GM19099 (cell line): ENCODE results near the gene CCDC188.

Experiments used
- POLR2A ChIP-seq: IDR thresholded peaks from 3 replicates; pipeline ENCODE4 v1.6.1; 2011; ENCODE audit warnings: low read depth; ENCODE audit not compliant: insufficient read length; ENCODE audit errors: extremely low read depth

The CCDC188 gene

DNA sequence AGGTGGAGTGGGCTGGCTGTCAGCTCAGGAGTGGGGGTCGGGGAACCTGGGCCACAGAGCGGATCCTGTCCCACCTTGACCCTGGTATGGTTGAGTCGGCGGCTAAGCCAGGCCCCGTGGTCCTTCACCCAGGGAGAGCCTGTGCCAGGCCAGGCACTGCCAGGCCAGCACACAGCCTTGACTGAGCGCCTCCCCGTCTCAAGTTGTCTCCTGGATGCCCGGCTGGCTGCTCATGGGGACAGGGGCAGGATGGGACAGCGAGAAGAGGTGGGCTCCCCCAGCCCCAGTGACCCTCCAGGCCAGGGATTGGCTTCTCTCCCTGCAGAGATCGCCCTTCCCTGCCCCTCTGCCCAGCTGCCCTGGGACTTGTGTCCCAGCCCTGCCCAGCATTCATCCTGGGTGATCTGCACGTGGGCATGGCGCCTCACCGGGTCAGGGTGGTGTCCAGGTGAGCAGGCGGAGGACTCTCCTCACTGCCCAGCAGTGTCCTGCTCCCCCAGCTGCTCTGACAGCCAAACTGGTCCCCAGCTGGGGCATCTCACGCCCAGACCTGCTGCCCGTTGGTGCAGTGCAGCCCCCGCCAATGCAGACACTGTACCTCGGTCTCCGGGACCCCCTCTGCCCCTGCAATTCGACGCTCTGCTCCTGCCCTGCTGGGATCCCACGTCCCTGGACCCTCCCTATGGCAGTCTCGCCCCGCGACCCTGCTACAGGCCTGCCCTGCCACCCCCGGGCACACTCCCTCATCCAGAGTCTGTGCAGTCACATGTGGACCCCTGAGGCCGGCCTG, 28.8 kb upstream of the CCDC188 start:
- no peak for TF ChIP-seq POLR2A

DNA sequence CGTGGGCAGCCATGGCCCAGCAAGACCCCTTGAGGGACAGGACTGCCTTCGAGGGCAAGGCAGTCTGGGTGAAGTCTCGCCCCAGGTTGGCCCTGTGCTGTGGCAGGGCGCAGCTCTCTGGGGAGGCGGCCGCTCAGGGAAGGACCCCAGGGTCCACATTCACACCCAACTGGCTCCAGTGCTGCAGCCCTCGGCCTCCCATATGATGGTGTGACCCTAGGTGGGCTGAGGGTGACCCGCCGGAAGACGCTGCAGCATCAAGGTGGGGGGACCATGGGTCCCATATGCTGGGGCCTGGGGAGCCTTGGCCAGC, 28.0 kb upstream of the CCDC188 start:
- TF ChIP-seq POLR2A, result no peak

DNA sequence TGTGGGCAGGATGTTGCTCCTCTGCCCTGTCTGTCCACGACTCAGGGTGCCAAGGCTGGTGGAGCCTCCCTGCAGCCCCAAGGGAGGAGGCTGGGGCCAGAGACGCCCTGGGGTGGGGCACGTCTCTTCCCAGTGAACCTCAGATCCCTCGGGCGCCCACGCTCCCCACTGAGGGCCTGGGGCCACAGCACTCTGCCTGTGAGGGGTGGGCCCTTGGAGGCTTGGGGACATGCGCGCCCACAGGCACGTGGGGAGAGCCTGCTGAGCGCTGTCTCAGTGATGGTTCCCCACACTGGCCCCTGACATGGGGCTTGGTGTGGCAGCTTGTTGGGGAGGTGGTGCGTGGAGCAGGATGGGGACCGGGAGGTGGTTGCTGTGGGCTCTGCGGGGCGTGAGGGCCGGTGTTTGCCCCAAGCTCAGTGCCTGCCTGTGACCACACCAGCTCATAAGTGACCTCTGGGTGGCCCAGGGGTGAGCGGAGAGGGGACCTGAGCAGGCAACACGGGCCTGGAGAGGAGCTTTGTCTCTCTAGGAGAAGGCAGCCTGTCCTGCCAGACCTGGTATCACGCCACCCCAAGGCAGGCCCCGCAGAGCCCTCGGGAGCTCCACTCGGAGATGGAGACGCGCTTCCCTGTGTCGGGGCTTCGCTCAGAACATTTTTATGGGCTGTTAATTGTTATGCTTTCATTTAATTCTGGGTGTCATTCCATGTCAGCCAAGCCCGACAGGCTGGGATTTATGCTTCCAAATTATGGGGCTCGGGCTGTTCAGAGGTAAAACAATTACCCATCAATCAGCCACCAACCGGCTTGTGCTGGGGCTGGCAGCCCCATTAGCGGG, 27.4 kb upstream of the CCDC188 start:
- TF ChIP-seq POLR2A, result no peak

DNA sequence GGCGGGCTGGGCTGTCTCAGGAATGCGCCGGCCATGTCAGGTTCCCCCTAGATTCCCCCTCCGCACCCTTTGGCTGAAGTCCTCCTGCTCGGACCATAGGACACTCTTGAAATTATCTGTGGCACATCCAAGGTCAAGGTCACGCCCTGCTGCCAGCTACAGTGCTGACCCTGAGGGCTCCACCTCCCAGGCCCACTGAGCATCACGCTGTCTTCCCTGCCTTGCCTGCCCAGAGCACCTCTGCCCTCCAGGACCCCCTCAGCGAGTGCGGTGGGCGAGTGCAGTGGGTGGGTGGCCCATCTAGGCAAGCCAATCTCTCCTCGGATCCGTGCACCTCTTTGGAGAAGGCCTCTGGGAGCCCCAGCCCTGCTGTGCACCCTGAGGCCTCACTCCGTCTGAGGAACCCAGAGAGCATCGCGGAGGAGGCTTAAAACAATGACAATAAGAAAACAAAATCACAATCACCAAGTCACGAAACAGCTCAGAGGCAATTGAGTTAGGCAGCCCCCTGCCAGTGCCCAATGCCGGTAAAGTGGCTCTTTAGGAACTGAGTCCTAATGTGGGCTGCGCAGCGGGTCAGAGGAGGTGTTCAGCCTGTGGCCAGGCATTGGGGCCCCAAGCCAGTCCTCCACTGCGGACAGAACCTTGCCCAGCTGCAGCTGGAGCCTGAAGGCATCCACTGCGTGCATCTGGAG, 26.5 kb upstream of the CCDC188 start:
- TF ChIP-seq POLR2A, result no peak

DNA sequence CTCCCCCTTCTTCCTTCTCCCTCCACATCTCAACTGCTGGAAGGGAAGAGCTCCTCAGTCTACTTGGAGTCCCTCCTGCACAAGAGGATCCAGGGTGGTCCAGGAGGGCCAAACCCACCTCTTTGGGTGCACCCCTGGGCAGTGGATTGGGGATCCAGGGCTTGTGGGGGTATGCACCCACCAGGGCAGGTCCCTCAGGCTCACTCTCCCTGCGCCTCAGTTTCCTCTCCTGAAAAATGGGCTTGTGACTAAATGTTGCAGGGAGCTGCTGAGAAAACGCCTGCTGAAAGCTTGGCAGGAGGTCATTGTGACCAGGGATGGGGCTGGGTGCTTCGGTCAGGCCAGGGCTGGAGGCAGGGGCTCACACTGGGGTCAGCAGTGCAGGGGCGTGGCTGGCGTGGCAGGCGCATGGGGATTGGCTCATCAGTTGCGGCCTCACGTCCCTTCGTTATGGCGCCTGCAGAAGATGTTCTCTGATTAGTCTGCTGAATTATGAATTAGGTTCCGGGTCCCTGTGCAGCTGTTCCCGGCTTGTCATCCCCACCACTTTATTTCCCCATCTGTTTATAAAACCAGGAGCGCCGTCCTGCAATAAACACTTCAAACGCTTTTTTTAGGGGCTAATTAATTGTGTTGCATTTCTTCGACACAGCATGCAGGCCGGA, 25.7 kb upstream of the CCDC188 start:
- TF ChIP-seq POLR2A, result no peak

DNA sequence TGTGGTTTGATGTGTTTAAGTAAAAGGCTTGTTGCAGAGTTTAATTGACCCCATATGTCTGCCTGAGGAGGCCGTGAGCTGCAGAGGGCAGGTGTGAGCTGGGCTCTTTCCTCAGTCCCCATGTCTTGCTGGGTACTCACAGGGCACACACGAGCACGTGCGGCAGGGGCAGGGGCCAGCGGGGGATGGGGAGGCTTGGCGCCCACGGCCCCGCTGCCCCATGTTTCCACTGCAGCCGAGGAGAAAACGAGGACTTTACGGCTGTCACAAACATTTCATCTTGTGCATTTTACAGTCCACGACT, 24.7 kb upstream of the CCDC188 start:
- no peak for TF ChIP-seq POLR2A

DNA sequence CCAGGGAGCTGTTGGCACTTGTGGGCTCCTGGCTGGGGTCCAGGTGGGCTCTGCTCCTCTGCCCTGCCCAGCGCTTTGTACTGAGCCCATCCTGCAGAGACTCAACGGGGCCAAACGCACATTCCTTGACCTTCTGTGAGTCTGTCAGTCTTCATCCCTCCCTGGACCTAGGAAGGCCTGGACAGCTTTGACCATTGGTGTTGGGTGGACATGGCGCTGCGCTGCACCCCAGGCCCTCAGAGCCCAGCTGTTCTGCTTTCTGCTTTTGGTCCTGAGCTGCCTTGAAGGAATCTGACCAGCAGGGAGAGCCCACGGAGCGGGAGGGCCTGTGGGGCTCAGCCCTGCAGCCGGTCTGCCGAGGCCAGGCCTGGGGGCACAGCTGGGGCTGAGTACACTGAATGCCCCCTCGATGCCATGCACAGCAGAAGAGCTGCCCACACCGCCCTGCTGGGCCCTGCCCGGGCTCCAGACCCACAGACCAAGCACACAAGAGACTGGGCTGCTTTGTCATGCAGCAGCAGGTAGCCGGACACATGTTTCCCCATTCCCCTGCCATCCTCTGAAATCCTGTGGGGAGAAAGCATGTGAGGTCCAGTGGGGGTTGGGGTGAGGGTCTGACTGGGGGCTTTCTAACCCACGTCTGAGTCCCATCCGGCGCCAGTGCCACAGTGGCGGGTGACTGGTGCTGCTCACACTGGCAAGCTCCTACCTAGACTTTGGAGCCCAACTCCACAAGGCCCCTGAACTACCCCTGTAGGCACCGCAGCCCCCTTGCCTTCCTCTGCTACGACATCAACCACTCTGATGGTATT, 24.1 kb upstream of the CCDC188 start:
- TF ChIP-seq POLR2A, result no peak

DNA sequence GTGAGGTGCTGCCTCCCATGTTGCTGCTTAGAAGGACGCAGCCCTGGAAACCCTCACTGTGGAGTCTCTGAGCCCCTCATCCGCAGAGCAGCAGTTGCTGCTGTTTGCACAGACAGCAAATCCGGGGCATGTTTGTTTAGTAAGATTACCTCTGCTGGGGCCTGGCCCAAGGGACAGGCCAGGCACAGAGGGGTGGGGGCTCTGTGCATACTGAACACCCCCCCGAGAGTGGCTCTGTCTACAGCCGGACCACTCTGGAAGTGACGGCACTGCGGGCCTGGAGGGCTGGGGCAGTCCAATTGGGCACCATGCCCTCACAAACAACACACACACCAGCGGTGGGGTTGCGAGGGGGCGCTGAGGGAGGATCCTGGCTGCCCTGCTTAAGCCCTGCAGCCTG, 22.9 kb upstream of the CCDC188 start:
- TF ChIP-seq POLR2A, result no peak

DNA sequence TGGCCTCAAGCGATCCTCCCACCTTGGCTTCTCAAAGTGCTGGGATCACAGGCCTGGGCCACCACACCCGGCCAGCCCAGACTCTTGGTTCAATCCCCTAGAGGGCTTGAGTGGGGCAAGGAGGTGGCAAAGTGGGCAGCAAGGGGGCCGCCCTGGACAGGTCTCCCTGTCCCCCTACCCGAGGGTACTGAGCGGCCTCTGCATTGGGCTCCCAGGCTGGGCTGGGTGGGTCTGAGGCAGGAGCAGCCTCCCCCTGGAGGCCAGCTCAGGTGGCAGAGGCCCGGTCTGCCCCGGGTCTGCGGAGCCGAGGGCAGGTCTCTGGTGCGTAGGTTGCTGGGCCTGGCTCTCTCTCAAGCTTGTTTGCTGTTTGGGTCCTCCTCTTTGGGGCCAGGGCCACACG, 22.4 kb upstream of the CCDC188 start:
- no peak for TF ChIP-seq POLR2A

DNA sequence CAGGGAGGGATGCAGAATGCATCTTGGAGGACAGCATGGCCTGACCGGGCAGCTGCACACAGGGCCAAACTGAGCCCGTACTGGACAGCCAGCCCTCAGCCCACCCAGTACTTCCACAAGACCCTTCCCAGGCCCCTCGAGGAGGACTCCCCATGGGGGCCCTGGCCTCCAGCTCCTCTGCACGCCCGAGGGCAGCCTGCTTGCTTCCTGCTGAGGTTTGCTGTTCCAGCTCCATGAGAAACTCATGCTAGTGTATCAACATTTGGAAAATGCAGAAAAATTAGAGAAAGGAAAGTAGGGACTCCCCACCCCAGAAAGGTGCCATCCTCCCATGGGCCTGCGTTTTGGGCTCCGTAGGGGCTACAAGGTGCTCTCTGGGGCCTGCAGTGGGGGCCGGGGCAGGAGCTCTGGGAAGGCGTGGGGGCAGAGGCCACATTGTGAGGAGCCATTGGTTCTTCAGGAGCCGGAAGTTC, 21.3 kb upstream of the CCDC188 start:
- no peak for TF ChIP-seq POLR2A

DNA sequence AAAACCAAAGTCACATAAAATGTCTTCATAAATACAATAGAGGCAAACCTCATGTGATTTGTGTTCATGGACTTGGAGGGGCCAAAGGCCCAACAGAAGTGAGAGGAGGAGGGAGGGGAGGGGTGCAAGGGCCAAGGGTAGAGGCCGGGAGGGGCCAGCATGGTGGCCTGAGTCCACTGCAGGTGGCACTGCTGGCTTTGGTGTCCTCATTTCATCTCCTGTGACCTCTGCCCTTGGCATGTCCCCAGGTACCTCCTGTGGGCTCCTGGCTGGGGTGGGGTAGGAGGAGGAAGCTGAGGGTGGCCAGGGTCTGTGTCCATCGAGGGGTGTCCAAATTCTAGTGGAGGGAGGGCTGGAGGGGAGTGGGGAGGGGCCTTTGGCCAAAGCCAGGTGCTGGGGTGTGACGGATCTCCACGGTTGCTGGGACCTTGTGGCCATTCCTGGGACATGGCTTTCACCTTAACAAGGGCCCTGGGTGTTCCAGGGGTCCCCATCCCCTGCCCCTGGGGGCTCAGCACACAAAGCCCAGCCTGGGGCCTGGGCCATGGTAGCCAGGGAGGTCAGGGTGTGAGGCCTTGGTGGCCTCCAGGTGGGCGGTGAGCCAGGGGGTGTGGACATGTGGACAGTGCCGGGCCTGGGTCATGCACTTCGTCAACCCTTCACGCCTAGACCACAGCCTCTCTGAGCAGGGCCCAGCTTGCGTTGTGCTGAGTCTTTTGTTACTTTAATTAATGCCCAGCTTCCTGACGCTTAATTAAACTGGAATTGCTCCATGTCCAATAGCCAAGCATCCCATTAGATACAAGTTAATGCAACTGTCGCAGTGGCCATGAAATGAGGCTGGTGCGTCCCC, 20.7 kb upstream of the CCDC188 start:
- TF ChIP-seq POLR2A, result no peak

DNA sequence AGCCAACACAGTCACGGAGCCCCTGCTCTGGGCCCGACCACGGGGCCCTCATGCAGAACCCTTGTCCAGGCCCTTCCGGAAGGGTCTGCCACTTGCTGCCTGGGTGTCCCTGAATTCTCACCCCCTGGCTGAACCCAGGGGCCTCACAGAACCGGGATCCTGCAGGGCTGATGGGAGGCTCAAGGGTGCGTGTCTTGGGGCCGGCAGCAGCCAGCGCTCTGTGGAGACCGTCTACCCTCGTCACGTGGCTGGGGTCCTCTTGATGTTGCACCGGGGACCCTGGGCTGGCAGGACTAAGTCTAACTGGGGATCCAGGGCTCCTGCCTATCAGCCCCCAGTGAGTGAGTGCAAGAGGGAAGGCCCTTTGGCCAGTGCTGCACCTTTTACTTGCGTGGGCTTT, 19.3 kb upstream of the CCDC188 start:
- no peak for TF ChIP-seq POLR2A

DNA sequence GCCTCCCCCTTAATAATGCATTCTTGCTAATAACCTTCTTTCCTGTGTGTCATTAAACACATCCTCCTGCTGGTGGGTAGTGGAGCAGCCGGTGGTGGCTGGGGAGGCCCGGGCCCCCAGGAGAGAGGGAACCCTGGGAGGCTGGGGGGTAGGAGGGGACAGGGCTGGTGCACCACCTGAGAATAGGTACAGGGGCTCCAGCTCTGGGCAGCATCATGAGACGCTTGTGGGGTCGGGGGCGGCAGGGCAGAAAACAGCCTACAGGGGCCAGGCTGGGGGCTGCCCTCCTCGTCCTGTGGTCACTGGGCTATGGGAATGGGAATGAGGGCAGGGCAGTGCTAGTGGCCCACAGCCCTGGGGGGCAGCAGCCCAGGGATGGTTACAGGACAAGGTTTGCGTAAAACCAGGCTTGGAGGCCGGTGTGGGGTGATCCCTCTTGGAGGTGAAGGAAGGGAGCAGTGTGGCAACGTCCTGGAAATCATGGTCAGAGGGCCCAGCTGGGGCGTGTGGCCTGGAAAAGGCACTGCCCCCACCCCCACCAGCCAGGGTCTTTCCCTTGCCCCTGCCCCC, 18.5 kb upstream of the CCDC188 start:
- no peak for TF ChIP-seq POLR2A

DNA sequence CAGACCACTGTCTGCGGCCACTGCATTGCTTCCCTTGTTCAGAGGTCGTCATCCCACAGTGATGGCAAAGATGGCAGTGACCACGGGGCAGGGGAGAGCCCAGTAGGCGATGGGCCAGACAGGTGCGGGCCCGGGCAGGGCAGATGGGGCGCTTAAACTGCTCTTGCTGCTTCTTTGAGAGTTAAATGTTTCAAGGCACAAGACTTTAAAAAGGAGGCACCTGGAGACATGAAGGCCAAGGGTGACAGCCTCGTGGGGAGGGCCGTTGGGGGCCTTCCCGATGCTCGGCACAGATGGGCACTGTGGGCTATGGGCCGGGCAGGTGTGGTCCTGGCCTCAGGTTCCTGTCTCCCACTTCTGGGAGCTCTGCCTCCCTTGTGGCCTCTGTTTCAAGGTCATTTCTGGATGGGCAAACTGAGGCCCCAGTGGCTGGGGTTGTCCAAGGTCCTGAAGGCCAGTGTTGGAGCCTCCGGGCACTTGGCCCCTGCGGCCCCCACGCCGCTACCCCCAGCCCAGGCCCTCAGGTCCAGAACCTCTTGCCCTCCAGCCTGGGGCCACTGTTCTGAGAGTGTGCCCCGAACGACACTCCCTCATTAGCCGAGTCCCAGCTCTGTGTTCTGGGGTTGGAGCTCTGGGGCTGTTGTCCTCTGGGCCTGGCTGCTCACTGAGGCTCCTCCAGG, 16.9 kb upstream of the CCDC188 start:
- no peak for TF ChIP-seq POLR2A
